Measurements from ENCODE around the gene SRGN.

Gene SRGN

DNA sequence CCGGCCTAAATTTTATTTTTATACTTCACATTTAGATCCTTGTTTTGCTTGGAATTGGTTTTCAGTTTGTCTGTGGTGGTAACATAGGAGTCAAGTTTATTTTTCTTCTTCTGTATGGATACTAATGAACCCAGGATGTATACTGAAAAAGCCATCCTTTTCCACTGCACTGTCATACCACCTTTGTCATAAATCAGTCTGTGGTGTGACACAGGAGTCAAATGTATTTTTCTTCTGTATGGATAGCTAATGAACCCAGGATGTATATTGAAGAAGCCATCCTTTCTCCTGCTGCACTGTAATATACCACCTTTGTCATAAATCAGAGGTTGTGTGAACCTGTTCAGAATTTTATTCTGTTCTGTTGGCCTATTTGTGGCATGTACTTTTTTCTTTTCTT is 57.4 kb downstream of the SRGN start:
- no peak overlapping the region for H3K27ac ChIP-seq
- no peak for TF ChIP-seq CTCF (conservative IDR thresholded peaks at IDR 0.05)
- no peak for TF ChIP-seq ZFX (IDR thresholded peaks at IDR 0.05)

DNA sequence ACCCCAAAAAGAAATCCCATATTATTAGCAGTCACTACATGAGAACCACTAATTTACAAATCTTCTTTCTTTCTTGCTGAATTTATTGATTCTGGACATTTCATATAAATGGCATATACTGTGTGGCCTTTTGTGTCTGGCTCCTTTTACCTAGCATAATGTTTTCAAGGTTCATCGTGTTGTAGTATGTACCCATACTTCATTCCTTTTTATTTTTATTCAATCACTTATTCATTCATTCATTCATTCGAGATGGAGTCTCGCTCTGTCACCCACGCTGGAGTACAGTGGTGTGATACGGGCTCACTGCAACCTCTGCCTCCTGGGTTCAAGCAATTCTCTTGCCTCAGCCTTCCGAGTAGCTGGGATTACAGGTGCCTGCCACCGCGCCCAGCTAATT is 58.0 kb downstream of the SRGN start:
- TF ChIP-seq ZFX (IDR thresholded peaks at IDR 0.05) (no peak), CTCF (conservative IDR thresholded peaks at IDR 0.05) (no peak)
- H3K27ac ChIP-seq: no peak overlapping the region

GRCh38 chr10:69146759-69147158 is 58.9 kb downstream of the SRGN start:
- no peak overlapping the region for H3K27ac ChIP-seq
- TF ChIP-seq ZFX (IDR thresholded peaks at IDR 0.05) (no peak), CTCF (conservative IDR thresholded peaks at IDR 0.05) (no peak)

DNA sequence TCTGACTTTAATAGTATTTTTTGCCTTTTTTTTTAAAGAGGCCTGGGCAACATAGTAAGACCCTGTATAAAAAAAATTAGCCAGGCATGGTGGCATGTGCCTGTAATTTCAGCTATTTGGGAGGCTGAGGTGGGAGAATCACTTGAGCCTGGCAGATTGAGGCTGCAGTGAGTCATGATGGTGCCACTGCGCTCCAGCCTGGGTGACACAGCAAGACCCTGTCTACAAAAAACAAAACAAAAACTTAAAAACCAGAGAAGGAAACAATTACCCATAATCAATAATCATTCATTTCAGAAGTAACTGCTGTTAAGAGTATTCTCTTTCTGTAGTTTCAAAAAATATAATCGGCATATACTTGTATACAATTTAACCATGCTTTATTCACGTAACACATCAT is 64.1 kb downstream of the SRGN start:
- H3K27ac ChIP-seq: no peak overlapping the region
- TF ChIP-seq CTCF (conservative IDR thresholded peaks at IDR 0.05): no peak
- TF ChIP-seq ZFX (IDR thresholded peaks at IDR 0.05): no peak

- no peak overlapping the region for H3K27ac ChIP-seq
- TF ChIP-seq CTCF (conservative IDR thresholded peaks at IDR 0.05): no peak
- no peak for TF ChIP-seq ZFX (IDR thresholded peaks at IDR 0.05)
Measured at GRCh38 chr10:69153227-69153626, 65.3 kb downstream of the SRGN start.

Data from C4-2B (cell line).